K562 (cell line): ENCODE results near the gene HGF.

Source experiments
- E2F4 ChIP-seq: sonication (generic); formaldehyde crosslinking; IDR thresholded peaks from 2 replicates; pipeline ENCODE4 v1.8.0; 2022; ENCODE audit warnings: mild to moderate bottlenecking, low read depth, missing genetic modification reagents
- FOXP1 ChIP-seq: sonication (generic); formaldehyde crosslinking; IDR thresholded peaks from 2 replicates; pipeline ENCODE4 v1.8.0; 2022; ENCODE audit warnings: mild to moderate bottlenecking, missing genetic modification reagents
- KDM2B ChIP-seq: fragments of 250-450 bp; sonication (Bioruptor Pico); IDR thresholded peaks from 2 replicates; pipeline ENCODE4 v1.8.0; 2021; ENCODE audit warnings: mild to moderate bottlenecking, moderate library complexity
- ZFP36 ChIP-seq: fragments of 150-350 bp; IDR thresholded peaks from 2 replicates; pipeline ENCODE4 v1.6.1; 2018; ENCODE audit warnings: low read length, low read depth; ENCODE audit not compliant: partially characterized antibody
- ZNF217 ChIP-seq: sonication (generic); formaldehyde crosslinking; IDR thresholded peaks from 2 replicates; pipeline ENCODE4 v1.8.0; 2022; ENCODE audit warnings: mild to moderate bottlenecking, missing genetic modification reagents
- TF ChIP-seq, protein P1 (sequence below), 3 experiments: IDR thresholded peaks in 2 of 3; conservative IDR thresholded peaks in 1 of 3; 2 replicates each; pipeline ENCODE4 v1.5.1; 2011 to 2012; ENCODE audit warnings: low read length in 3 of 3, mild to moderate bottlenecking in 3 of 3, control low read depth in 2 of 3, improper control_type of control experiment in 1 of 3, inconsistent platforms in 1 of 3, low read depth in 1 of 3, mixed read lengths in 1 of 3, moderate library complexity in 1 of 3; ENCODE audit not compliant: insufficient read depth in 2 of 3
- TF ChIP-seq, protein P2 (sequence below): sonication (generic); formaldehyde crosslinking; IDR thresholded peaks from 2 replicates; pipeline ENCODE4 v1.8.1; 2023; ENCODE audit warnings: mild to moderate bottlenecking, missing genetic modification reagents, moderate library complexity
- TF ChIP-seq, protein P3 (sequence below): fragments of 250-450 bp; sonication (Bioruptor Pico); IDR thresholded peaks from 2 replicates; pipeline ENCODE4 v1.8.0; 2021; ENCODE audit warnings: moderate library complexity, mild to moderate bottlenecking, inconsistent platforms

DNA sequence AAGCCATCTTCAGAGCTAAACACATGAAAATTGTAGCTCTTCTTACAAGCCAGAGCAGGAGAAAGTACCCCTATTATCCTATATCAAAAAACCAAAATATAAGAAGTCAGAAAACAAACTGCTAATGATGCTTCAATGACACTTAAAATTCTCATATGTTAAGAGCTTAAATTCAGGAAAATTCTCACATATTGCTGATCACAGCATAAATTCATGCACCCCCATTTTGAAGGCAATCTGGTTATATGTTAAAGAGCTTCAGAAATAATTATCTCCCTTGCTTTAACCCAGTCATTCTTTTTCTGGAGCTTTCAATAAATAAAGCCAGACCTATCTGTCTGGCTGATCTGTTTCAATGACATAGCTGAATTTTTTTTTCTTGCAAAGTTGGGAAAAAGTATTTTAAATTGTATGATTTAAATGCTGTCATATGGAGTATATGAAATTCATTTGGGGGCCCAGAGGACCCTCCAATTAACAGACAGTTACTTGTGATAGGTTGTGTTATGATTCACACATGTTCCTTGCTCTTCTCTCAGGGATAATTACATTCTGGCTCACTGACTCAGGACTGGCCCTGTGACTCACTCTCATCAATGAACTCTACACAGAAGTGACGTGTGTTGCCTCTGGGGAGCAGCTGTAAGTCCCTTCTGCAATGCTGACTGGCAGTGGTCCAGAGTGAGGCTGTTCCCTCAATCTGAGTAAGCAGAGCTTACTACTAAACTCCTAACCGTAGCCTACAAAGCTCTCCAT lies 85.2 kb downstream of the HGF start:
- TF ChIP-seq FOXP1 (CRISPR knock-in tag), result no peak
- TF ChIP-seq ZFP36, result no peak
- no peak for TF ChIP-seq KDM2B (CRISPR knock-in tag)
- TF ChIP-seq, protein P1, sequence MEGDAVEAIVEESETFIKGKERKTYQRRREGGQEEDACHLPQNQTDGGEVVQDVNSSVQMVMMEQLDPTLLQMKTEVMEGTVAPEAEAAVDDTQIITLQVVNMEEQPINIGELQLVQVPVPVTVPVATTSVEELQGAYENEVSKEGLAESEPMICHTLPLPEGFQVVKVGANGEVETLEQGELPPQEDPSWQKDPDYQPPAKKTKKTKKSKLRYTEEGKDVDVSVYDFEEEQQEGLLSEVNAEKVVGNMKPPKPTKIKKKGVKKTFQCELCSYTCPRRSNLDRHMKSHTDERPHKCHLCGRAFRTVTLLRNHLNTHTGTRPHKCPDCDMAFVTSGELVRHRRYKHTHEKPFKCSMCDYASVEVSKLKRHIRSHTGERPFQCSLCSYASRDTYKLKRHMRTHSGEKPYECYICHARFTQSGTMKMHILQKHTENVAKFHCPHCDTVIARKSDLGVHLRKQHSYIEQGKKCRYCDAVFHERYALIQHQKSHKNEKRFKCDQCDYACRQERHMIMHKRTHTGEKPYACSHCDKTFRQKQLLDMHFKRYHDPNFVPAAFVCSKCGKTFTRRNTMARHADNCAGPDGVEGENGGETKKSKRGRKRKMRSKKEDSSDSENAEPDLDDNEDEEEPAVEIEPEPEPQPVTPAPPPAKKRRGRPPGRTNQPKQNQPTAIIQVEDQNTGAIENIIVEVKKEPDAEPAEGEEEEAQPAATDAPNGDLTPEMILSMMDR (IDR thresholded peaks at IDR 0.05 in 2 of 3, conservative IDR thresholded peaks at IDR 0.05 in 1 of 3; ENCODE audit: insufficient read depth in 2 of 3, low read depth in 1 of 3, low read length in 3 of 3), result no peak
- TF ChIP-seq, protein P2, sequence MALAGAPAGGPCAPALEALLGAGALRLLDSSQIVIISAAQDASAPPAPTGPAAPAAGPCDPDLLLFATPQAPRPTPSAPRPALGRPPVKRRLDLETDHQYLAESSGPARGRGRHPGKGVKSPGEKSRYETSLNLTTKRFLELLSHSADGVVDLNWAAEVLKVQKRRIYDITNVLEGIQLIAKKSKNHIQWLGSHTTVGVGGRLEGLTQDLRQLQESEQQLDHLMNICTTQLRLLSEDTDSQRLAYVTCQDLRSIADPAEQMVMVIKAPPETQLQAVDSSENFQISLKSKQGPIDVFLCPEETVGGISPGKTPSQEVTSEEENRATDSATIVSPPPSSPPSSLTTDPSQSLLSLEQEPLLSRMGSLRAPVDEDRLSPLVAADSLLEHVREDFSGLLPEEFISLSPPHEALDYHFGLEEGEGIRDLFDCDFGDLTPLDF, result no peak
- TF ChIP-seq, protein P3, sequence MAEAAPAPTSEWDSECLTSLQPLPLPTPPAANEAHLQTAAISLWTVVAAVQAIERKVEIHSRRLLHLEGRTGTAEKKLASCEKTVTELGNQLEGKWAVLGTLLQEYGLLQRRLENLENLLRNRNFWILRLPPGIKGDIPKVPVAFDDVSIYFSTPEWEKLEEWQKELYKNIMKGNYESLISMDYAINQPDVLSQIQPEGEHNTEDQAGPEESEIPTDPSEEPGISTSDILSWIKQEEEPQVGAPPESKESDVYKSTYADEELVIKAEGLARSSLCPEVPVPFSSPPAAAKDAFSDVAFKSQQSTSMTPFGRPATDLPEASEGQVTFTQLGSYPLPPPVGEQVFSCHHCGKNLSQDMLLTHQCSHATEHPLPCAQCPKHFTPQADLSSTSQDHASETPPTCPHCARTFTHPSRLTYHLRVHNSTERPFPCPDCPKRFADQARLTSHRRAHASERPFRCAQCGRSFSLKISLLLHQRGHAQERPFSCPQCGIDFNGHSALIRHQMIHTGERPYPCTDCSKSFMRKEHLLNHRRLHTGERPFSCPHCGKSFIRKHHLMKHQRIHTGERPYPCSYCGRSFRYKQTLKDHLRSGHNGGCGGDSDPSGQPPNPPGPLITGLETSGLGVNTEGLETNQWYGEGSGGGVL (CRISPR knock-in tag), result no peak
- no peak for TF ChIP-seq E2F4 (CRISPR knock-in tag)
- no peak for TF ChIP-seq ZNF217 (CRISPR knock-in tag)
